GM12878 (cell line): ENCODE measurements around the gene IL1RAPL1. TPM values are rescaled to one million over a fixed set of nuclear protein-coding genes. Genes with fewer than 3 reads are reported as not detected.
A peak's percentile ranks its signal among the peaks of the same experiment; 100 is the strongest.

Experiments
- ATAC-seq: fragments of 200-7000 bp; cut with Tn5 transposase; 3 replicates; pipeline ENCODE4 v1.9.1; 2020; ENCODE audit warnings: mild to moderate bottlenecking, moderate library complexity
- BruUV-seq: library from RNA; stranded (reverse); fragments of 400-500 nt; replicated peaks from 2 replicates; lab custom pipeline; 2021; lab: Mats Ljungman, UMichigan
- CTCF ChIA-PET: fragments of 300-600 bp; sonication (Branson Sonifier 250); formaldehyde crosslinking; extraction: SDS; loops from one replicate; lab custom pipeline; 2021; ENCODE audit warnings: inconsistent platforms; lab: Yijun Ruan, JAX
- POLR2A ChIA-PET: fragments of 350-600 bp; formaldehyde crosslinking; extraction: SDS; loops from one replicate; lab custom pipeline; 2021; ENCODE audit warnings: inconsistent platforms; lab: Charles Lee
- RAD21 ChIA-PET: fragments of 300-600 bp; sonication (Branson Sonifier 250); formaldehyde crosslinking; loops from one replicate; lab custom pipeline; 2023; ENCODE audit warnings: antibody characterized with exemption; ENCODE audit not compliant: unreplicated experiment; lab: Charles Lee
- SMC1A ChIA-PET: fragments of 300-600 bp; sonication (Branson Sonifier 250); formaldehyde crosslinking; loops from one replicate; lab custom pipeline; 2023; ENCODE audit not compliant: unreplicated experiment, uncharacterized antibody; lab: Charles Lee
- DNase-seq: peaks from one replicate; pipeline ENCODE4 v3.0.0-alpha.2; 2011; ENCODE audit warnings: low read depth, low spot score
- FAIRE-seq: peaks from 3 replicates; lab custom pipeline; 2011; peaks lifted over from hg19 to GRCh38; lab: Jason Lieb, UNC
- H2AFZ ChIP-seq: 2 replicates; pipeline ENCODE4 v1.6.0; 2011; ENCODE audit warnings: low read depth, low read length, control low read depth; ENCODE audit not compliant: control insufficient read depth
- H3K27ac ChIP-seq: 2 replicates; pipeline ENCODE4 v1.5.1; 2011; ENCODE audit warnings: control low read depth; ENCODE audit not compliant: control insufficient read depth, insufficient read depth
- H3K27me3 ChIP-seq, 2 experiments: replicated peaks in 1 of 2; 2 replicates each; pipeline versions ENCODE4 v1.6.0 to v1.6.1; 2011; ENCODE audit warnings: low read length in 1 of 2; ENCODE audit not compliant: control insufficient read depth in 2 of 2, insufficient read depth in 2 of 2
- H3K36me3 ChIP-seq, 2 experiments: 2 replicates each; pipeline ENCODE4 v1.5.1; 2011; ENCODE audit warnings: low read length in 1 of 2; ENCODE audit not compliant: control insufficient read depth in 2 of 2, insufficient read depth in 2 of 2
- H3K4me1 ChIP-seq: 2 replicates; pipeline ENCODE4 v1.6.1; 2011; ENCODE audit warnings: mild to moderate bottlenecking, low read length, moderate library complexity, mixed read lengths; ENCODE audit not compliant: control insufficient read depth, insufficient read depth
- H3K4me2 ChIP-seq: 2 replicates; pipeline ENCODE4 v1.6.0; 2011; ENCODE audit warnings: control low read depth; ENCODE audit not compliant: control insufficient read depth, insufficient read depth
- H3K4me3 ChIP-seq: fragments of 200-600 bp; sonication (generic); 2 replicates; pipeline ENCODE4 v1.5.1; 2016
- H3K79me2 ChIP-seq: 2 replicates; pipeline ENCODE4 v1.6.0; 2011; ENCODE audit warnings: low read length; ENCODE audit not compliant: control insufficient read depth, insufficient read depth
- H3K9ac ChIP-seq: 2 replicates; pipeline ENCODE4 v1.8.0; 2011; ENCODE audit warnings: low read length, control low read depth, mixed read lengths; ENCODE audit not compliant: control insufficient read depth, insufficient read depth
- H3K9me3 ChIP-seq: replicated peaks from 3 replicates; pipeline ENCODE4 v1.5.1; 2011; ENCODE audit warnings: mild to moderate bottlenecking, low read length; ENCODE audit not compliant: control insufficient read depth, insufficient read depth
- H4K20me1 ChIP-seq: 2 replicates; pipeline ENCODE4 v1.6.0; 2011; ENCODE audit not compliant: control insufficient read depth, insufficient read depth
- BCL11A ChIP-seq: IDR thresholded peaks from 2 replicates; pipeline ENCODE4 v1.6.1; 2011; ENCODE audit warnings: low read depth, low read length
- BCL3 ChIP-seq: IDR thresholded peaks from 2 replicates; pipeline ENCODE4 v1.6.1; 2011; ENCODE audit warnings: borderline replicate concordance, low read depth, mild to moderate bottlenecking, moderate library complexity, low read length; ENCODE audit not compliant: insufficient read depth, poor library complexity, severe bottlenecking
- CBX3 ChIP-seq: fragments of 200-600 bp; sonication (generic); IDR thresholded peaks from 2 replicates; pipeline ENCODE4 v1.6.1; 2016; ENCODE audit warnings: low read depth, borderline replicate concordance
- CREM ChIP-seq: IDR thresholded peaks from 2 replicates; pipeline ENCODE4 v1.6.1; 2014; ENCODE audit warnings: antibody characterized with exemption, low read depth
- JUNB ChIP-seq: IDR thresholded peaks from 2 replicates; pipeline ENCODE4 v1.6.1; 2016; ENCODE audit warnings: antibody characterized with exemption, mild to moderate bottlenecking
- MYB ChIP-seq: fragments of 150-350 bp; IDR thresholded peaks from 2 replicates; pipeline ENCODE4 v1.6.1; 2014; ENCODE audit warnings: mild to moderate bottlenecking, low read depth, low read length, borderline replicate concordance
- NFIC ChIP-seq: IDR thresholded peaks from 2 replicates; pipeline ENCODE4 v1.6.1; 2012; ENCODE audit warnings: low read depth, mild to moderate bottlenecking, inconsistent platforms, low read length, moderate library complexity
- RUNX3 ChIP-seq: IDR thresholded peaks from 2 replicates; pipeline ENCODE4 v1.6.1; 2012; ENCODE audit warnings: low read length, inconsistent platforms
- SUPT20H ChIP-seq: IDR thresholded peaks from 2 replicates; pipeline ENCODE4 v1.6.1; 2011; ENCODE audit warnings: low read depth, mild to moderate bottlenecking, low read length, moderate library complexity, borderline replicate concordance; ENCODE audit not compliant: control insufficient read depth
- WGBS: methylation state at CpG from one replicate; pipeline ENCODE4 v1.1.6; 2016; ENCODE audit warnings: low lambda C conversion rate; ENCODE audit not compliant: insufficient replicate concordance, insufficient coverage; ENCODE audit errors: missing lambda C conversion rate; 5-methylcytosine and 5-hydroxymethylcytosine counted together
- in situ Hi-C: fragments of 300-500 bp; cut with MboI; formaldehyde crosslinking; loops from 9 replicates; pipeline ENCODE4 v1.14.3; 2018; ENCODE audit warnings: mixed read lengths
- intact Hi-C: fragments of 100-400 bp; cut with micrococcal nuclease; formaldehyde crosslinking; loops from one replicate; pipeline ENCODE4 v1.14.2; 2022; ENCODE audit not compliant: unreplicated experiment
- polyA plus RNA-seq, 11 experiments: library from polyadenylated mRNA; depleted of rRNA in 4 of 11; unstranded in 6 of 11; stranded (reverse) in 5 of 11; fragments of >200 nt; fragmentation: Nextera tagmentation in 4 of 11; fragmentation: Illumina TruSeq in 1 of 11; extraction: Ambion mirVana in 4 of 11; extraction: Trizol in 1 of 11; gene quantifications; 1 replicate in 1 of 11; 2 replicates in 10 of 11; pipeline versions ENCODE4 v1.2.1 to v1.2.3, GENCODE V29; 2011 to 2016; ENCODE audit warnings: inconsistent platforms in 2 of 11, missing spikeins in 2 of 11, low read depth in 1 of 11
- total RNA-seq, 4 experiments: library from RNA; depleted of rRNA in 3 of 4; stranded (reverse); fragments of >200 nt in 3 of 4; fragmentation: Illumina TruSeq in 1 of 4; extraction: Trizol in 1 of 4; gene quantifications; 2 replicates each; pipeline versions ENCODE4 v1.2.1 to v1.2.3, GENCODE V29; 2013 to 2021

IL1RAPL1 gene
- total and polyA plus RNA-seq, 10 of the 15 experiments (the other 5 are each of a cell fraction or from before 2014, with no cell fraction given), result not detected

GRCh38 chrX:29082558-29082957 is 495.3 kb downstream of the IL1RAPL1 start:
- in situ Hi-C loops, result no loop called here
- no peak overlapping the region for H3K27ac ChIP-seq
- no peak for TF ChIP-seq CBX3
- TF ChIP-seq BCL11A, result peak; percentile 21; the same call in 1 of the 2 replicates
- peak; percentile 76 for TF ChIP-seq JUNB
- no peak for TF ChIP-seq SUPT20H
- 0 out of 2 replicates have a peak, but pooled peaks have one; percentile 42 for TF ChIP-seq CREM
- no peak for TF ChIP-seq MYB
- peak; percentile 33; the same call in 1 of the 2 replicates for TF ChIP-seq NFIC
- TF ChIP-seq BCL3, result peak; percentile 14
- peak; percentile 65; the same call in 1 of the 2 replicates for TF ChIP-seq RUNX3
- TF ChIP-seq, all 136 proteins: peak for 6

More at GRCh38 chrX:29082558-29082957, 495.3 kb downstream of the IL1RAPL1 start:
- RAD21 ChIA-PET, result no interaction called here
- FAIRE-seq (peak; percentile 18), ATAC-seq (peak; percentile 91), DNase-seq (peak; percentile 7)
- POLR2A ChIA-PET, result no interaction called here
- Histone ChIP-seq H4K20me1 (no peaks in the 10 kb centered on the region), H3K36me3 (no peaks in the 10 kb centered on the region), H3K4me1 (no peaks in the 10 kb centered on the region), H3K4me3 (no peak overlapping the region), H3K9ac (no peak overlapping the region), H3K9me3 (no peaks in the 10 kb centered on the region), H3K4me2 (no peak overlapping the region), H3K27me3 (no peaks in the 10 kb centered on the region; a peak in 1 of 4 replicates), H3K79me2 (no peaks in the 10 kb centered on the region), H2AFZ (no peak overlapping the region)
- WGBS, result 17% methylated on average over 3 of the region's 3 CpGs
- BruUV-seq, result no TSS peak
- SMC1A ChIA-PET, result interaction anchor here (1.4 kb wide), 1 partner anchor 14 kb away, joined by 3 read pairs; no protein-coding TSS in a partner anchor
- intact Hi-C loops, result no loop called here
- CTCF ChIA-PET, result no interaction called here
